GM21786 (cell line): ENCODE measurements around the gene ZNF132.
"Not testable (repeated sequence)": the region's sequence is repeated elsewhere in the genome, so short reads cannot be mapped to it uniquely, and the experiment has no call there.

ENCODE experiments used
- ATAC-seq: cut with Tn5 transposase; IDR thresholded peaks from one replicate; pipeline ENCODE4 v1.9.1; 2021; ENCODE audit not compliant: unreplicated experiment

Gene ZNF132

DNA sequence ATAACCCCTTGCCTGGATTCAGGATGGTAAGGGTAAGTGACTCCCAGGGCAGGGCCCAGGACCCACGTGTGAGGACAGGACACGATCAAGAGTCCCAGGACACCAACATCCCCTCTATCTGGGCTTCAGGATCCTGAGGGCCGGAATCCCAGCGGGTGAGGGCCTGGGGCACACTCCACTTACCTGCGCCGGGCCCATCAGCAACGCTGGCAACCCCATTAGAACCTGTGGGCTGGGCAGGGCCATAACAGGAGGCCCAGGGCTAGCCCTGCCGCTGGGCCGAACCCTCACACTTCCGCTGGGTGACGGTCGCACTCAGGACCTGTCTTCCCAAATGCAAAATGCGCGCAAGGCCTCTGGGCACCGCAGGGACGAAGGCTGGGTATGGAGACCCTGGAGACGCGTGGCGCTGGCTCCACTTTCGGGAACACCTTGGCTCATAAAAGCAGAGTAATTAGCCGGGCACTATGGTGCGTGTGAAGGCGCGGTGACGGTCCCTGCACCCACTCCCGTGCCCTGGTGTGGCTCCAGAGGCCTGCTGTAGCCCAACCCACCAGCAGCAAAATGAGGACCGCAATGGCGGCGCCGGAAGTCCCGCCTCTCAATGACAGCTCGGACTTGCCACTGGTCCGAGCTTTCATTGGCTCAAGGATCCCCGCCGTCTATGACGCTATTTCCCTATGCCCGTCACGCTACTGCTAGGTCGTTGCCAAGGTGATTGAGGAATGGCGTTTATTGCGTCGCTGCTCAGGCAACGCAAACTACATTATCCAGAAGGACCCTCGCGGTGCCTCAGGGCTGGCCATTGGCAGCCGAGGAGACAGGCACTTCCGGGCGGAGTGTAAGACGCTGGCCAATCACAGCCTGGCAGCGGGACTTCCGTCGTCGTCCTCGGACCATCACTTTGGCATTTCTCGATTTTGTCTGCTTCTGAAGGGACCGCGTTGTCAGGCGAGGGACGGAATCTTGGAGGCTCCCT is at the start of gene ZNF132:
Gene ZNF132 (minus strand): TSS at position 578 of the 979 bp plus-strand sequence. CDS start 332 bp downstream, at position 246.
- peak; percentile 97 for ATAC-seq

DNA sequence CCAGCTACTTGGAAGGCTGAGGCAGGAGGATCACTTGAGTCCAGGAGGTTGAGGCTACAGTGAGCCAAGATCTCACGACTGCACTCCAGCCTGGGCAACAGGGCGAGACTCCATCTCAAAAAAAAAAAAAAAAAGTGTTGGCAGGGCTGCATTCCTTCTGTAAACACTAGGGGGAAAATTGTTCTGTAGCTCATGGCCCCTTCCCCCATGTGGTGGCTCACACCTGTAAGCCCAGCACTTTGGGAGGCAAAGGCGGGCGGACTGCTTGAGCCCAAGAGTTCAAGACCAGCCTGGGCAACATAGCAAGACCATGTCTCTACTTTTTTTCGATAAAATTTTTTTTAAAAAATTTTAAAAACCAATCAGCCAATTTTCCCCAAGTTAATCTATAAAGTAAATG is 44.4 kb upstream of the ZNF132 start:
- not testable (repeated sequence) for ATAC-seq

DNA sequence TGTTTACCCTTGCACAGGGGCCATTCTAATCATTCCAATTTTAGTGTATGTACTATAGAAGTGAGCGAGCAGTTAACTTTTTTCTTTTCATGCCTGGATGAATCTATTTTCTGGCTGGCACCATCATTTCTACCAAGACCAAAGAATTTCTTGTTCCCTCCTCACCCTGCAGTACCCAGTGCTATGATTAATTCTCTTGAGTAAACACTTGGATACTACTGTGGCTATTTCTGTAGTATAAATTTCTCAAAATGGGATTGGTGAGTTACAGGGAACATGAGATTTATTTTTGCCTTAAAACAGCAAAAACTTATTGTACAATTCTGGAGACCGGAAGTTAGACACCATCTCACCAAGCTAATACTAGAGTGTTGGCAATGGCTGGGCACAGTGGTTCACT is 43.8 kb upstream of the ZNF132 start:
- no peak for ATAC-seq

DNA sequence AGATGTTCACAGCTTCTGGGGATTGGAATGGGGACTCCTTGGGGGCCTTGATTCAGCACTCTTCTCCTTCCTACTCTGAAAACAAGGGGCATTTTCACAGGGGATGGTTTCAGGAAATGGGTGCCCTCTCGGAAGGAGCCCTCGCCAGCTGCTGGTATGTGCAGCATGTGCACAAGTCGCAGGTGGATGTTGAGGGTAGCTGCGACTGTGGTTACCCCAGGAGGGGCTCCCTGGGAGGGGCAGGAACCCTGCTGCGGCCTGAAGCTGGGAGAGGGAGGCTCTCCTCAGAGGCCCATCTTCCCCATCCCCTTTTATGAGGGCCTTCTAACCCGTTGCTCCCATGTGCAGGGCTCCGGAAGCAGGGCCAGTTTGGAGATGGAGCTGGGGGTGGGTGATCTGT is 42.4 kb upstream of the ZNF132 start:
- ATAC-seq: no peak

DNA sequence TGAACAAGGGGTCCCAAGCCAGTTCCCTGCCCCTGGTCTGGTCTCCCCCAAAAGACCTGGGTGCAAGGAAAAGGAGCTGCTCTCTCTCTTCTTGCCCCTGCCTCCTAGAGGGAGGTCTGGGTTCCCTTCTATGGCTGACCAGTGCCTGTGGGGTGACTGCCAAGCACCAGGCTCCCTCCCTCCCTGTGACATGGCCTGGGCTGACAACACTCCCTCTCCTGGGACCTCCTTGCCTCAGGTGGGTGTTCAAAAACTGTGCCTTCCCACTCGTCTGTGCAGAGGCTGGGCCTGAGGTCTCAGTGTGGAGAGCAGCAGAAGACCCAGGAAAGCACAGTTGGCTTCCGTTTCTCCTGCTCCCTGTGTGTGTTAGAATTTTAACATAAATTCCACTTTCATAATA is 40.9 kb upstream of the ZNF132 start:
- ATAC-seq: no peak

DNA sequence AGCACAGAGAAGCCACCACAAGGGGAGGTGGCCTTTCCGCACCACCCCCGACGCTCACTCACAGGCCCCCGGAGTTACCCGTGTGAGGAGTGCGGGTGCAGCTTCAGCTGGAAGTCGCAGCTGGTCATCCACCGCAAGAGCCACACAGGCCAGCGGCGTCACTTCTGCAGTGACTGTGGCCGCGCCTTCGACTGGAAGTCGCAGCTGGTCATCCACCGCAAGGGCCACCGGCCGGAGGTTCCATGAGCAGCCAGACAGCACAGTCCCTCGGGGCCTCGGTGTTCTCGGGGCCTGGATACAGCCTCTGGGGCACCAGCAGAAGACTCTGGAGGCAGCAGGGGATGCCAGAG is 40.5 kb upstream of the ZNF132 start:
- ATAC-seq: no peak

DNA sequence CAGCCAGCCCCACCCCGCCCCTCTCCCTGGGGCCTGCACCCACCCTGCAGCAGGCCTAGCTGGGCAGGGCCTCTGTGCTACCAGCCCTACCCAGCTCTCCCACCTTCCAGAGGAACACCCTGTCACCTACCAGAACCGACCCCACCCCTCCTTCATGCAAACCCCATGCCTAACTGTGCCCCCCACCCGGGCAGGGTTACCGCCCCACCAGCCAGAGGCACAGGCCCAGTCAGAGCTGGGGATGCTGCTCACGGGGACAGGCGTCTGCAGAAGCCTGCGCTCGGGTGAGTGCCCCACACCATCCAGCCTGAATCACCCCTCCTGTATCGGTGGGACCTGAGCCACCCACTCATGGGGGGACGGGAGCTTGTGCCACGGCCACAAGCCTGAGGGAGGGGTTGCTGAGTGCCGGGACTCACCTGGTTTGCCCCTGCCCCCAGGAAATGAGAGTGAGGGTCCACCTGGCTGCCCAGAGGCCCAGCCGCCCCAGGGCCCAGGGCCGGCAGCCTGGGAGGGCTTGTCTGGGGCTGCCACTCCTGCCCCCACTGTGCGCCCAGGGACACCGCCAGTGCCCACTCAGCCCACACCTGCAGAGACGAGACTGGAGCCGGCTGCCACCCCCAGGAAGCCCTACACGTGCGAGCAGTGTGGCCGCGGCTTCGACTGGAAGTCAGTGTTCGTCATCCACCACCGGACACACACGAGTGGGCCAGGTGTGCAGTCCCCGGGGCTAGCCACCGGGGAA is 40.0 kb upstream of the ZNF132 start:
- no peak for ATAC-seq

DNA sequence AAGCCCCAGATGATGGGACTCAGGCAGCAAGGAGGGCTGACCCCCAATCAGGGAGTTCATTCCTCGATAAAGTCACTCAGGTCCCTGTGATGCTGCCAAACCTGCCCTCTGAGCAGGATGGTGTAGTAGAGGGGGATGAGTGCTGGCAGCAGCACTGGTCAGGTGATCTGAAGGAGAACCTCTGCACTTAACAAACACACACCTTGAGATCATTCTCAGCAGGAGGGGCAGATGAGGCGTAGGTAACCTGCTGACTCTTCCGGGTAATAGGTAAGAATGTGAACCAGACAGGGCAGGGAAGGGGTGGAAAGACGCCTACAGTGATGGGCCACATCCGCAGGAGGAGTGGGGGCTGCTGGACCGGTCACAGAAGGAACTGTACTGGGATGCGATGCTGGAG is 39.4 kb upstream of the ZNF132 start:
- ATAC-seq: no peak

DNA sequence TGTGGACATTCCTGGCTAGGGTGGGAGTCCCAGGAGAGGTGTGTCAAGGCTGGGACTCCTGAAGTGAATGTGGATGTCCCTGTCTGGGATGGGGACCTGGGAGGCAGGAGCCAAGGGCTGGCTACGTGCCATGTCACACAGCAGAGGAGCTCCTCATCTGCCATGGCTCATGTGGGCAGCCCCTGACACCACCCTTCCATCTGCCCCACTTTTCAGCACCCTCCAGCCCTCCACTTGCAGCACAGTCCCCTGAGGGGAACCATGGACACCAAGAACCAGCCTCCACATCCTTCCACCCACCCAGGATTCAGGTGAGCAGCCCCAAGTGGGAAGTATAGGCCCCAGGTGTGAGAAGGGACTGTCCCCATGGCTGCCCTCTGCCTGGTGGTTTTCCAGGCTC is 37.9 kb upstream of the ZNF132 start:
- ATAC-seq: no peak

DNA sequence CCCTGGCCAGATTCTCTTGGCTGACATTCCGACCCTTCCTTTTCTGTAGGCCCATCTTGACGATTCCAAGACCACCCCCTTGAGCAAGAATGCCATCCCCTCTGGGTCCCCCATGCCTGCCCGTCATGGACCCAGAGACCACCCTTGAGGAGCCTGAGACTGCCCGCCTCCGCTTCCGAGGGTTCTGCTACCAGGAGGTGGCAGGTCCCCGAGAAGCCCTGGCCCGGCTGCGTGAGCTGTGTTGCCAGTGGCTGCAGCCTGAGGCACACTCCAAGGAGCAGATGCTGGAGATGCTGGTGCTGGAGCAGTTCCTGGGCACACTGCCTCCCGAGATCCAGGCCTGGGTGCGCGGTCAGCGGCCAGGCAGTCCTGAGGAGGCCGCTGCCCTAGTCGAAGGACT is 37.2 kb upstream of the ZNF132 start:
- ATAC-seq: no peak

DNA sequence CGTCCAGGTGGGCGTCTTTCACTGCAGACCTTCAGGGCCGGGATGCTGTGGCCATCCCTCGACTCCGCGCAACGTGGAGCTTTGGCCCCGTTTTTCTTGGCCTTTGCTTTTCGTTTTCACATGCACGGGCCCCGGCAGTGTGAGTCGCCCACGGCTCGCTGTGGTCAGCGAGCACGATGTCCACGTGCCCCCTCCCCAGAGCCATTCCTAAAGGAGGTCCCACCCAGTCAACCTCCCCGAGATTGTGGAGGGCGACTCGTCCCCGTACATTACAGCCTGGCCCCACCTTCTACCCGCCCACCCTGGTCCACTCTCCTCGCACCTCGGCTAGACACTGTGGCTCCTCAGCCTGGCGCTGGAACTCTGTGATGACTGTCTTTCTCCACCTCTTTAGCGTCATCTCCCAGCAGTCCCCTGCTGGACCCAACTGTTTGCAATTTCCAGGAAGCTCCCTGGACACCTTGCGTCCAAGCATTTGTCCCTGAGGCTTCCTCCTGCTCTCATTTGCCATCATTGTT is 36.6 kb upstream of the ZNF132 start:
- no peak for ATAC-seq

DNA sequence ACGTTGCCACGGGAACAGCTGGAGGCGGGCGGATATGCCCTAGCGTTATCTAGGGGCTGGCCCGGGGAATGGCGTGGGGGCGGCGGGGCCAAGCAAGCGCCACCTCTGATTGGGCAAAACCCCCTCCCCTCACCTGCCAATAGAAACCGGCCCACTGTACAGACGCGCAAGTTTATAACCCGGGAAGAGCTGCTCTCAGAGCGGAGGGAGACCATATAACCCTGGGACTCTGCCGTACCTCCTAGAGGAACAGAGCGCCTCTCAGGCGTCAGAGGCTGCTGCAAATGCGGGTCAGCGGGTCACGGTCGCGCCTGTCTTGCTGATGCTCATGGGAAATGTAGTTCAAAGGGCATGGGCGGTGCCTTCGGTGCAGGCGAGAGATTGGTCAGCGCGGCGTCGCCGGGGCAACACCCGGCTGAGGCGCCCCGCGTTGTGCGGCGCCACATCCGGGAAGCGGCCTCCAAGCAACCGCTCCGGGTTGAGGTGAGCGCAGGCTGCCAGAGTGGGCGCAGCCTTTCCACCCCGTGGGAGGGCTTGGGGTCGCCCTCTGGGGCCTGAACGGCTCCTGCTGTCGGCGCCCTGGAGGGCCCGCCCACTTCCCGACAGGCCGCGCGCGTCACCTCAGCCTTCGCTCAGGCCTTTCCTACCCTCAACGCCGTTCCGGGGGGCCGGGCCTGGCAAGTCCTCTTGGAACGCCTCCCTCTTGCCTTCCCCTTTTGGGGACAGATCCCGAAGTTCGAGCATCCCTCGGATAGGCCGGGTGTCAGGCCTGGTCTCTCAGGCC is 36.0 kb upstream of the ZNF132 start, which contains the start of gene ZNF446:
Gene ZNF446 (plus strand): TSS at position 639 of the 784 bp plus-strand sequence. CDS start 867 bp downstream, outside the sequence.
- ATAC-seq: peak; percentile 87

DNA sequence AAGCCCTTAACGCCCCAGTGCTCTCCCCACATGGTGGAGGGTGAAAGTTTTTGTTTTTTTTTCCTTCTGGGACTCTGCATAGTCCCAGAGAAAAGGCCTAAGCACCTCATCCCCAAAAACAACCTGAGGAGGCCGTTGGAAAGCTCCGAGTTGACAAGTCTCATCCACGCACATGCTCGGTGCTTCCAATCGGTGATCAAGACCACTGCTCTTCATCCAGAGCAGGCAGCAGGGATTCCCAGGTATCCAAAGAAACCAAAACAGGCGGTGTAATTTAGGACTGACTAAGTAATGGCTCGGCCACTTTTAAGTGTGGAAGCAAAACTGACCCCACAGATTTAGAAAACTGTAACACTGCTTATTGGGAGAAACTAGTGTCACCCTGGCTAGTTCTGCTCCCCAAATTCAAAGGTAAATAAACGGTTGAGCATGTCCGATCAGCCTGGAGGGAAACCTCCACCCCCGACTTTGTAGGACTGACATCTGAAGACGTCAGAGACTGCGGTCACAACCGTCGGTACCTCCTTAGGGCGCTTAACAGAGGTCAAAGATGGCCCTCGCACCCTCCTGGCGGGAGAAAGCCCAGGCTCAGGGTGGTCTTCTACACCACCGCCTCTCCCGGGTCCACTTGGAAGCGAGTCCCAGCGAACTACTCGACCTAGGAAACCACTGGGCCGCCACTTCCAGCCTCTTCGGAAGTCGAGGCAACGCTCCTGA is 35.2 kb upstream of the ZNF132 start:
- no peak for ATAC-seq

DNA sequence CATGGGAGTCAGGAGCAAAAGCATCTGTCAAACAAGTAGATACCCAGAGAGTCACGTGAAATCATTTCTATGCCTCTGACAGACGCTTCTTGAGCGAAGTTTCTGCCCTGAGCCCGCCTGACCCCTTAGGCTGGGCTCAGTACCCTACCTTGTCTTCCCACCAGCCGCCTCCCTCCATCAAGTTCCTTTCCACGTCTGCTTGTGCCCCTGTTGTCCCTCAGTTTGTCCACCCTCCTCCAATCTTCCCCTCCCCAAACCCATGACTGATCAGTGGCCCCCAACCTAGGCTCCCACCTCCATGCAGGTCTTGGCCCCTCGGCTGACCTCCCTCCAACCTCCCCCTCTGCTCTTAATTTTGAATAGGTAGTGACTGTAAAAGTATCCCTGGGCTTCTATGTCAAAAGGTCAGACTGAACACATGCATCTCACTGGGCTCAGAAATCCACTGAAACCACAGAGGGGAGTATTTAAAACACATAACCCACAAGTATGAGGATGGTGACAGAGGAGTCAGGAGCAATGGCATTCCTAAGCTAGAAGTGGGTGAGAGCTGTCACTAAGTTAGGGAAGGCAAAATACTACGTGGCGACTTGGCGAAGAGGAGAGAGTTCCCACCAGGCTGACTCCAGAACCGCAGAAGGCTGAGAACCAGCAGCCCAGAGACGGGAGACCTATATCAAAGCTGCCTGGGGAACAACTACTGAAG is 34.5 kb upstream of the ZNF132 start:
- no peak for ATAC-seq

DNA sequence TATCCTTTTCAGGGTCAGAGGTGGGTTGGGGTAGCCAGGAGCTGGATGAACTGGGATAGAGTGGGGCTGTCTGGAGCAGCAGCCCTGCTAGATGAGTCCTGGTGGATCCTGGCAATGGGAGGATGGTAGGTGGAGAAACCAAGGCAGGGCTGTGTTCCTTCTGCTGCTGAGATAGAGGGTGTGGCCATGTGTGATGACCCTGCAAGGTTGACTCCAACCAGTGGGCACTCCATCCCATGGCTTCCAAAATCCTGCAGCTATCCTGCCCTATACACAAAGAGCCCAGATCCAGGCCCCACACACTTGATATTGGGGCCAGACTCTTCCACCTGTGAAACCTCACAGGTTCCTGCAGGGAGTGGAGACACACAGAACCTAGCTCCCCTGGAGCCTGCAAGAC is 33.8 kb upstream of the ZNF132 start:
- ATAC-seq: no peak

DNA sequence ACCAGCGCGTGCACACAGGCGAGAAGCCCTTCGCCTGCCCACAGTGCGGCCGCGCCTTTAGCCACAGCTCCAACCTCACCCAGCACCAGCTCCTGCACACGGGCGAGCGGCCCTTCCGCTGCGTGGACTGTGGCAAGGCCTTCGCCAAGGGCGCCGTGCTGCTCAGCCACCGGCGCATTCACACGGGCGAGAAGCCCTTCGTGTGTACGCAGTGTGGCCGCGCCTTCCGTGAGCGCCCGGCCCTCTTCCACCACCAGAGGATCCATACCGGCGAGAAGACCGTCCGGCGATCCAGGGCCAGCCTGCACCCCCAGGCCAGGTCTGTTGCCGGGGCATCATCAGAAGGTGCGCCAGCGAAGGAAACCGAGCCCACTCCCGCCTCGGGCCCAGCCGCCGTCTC is 31.8 kb upstream of the ZNF132 start:
- no peak for ATAC-seq

DNA sequence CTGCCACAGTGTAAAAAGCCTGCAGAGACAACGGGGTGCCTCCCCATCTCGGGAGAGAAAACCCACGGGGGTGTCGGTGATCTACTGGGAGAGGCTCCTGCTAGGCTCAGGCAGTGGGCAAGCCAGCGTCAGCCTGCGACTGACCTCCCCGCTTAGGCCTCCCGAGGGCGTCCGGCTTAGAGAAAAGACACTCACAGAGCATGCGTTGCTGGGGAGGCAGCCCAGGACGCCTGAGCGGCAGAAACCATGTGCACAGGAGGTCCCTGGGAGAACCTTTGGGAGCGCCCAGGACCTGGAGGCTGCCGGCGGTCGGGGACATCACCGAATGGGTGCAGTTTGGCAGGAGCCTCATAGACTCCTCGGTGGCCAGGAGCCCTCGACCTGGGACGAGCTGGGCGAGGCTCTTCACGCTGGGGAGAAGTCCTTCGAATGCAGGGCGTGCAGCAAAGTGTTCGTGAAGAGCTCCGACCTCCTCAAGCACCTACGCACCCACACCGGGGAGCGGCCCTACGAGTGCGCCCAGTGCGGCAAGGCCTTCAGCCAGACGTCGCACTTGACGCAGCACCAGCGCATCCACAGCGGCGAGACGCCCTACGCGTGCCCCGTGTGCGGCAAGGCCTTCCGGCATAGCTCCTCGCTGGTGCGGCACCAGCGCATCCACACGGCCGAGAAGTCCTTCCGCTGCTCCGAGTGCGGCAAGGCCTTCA is 31.0 kb upstream of the ZNF132 start:
- not testable (repeated sequence) for ATAC-seq

DNA sequence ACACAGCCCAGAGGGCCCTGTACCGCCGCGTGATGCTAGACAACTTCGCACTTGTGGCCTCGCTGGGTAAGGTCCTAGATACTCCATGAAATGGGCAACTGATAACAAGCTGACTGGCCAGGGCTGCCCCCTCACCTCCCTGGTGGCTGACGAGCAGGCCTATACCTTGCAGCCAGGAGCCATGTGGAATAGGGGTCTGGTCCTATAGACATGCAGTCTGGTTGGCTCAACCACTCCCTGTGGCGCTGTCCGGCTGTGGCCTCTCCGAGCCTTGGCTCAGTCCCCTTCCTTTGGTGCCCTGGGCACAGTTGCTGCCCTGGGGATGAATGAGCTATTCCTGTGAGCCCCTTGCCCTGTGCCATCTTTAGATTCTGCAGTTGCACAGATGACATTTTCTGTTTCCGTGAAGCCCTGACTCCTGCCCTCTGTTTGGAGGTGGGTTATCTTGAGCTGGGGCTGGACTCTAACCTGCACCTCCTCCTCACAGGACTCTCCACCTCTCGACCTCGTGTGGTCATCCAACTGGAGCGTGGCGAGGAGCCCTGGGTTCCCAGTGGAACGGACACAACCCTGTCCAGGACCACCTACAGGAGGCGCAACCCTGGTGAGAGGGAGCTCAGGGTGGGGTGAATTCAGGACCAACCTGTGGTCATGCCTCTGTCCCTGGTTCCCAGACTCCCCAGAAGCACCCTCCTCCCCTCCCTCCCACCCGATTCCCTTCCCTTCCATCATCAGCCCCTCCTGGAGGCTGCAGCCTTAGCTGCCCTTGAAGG is 29.5 kb upstream of the ZNF132 start:
- ATAC-seq: no peak
